ENCODE measurements around the gene RETREG1.
A peak's percentile ranks its signal among the peaks of the same experiment; 100 is the strongest.

The RETREG1 gene

GRCh38 chr5:16464231-16464630 is 152.6 kb downstream of the RETREG1 start:
- Histone ChIP-seq H3K9me3 (ENCODE audit: control insufficient read depth in 1 of 2, low read length in 2 of 2) (no peaks in the 10 kb centered on the region), H3K27me3 (ENCODE audit: control insufficient read depth in 1 of 2, insufficient read depth in 2 of 2, low read length in 2 of 2) (no peaks in the 10 kb centered on the region), H3K4me1 (ENCODE audit: control insufficient read depth in 1 of 2, insufficient read depth in 2 of 2, low read length in 2 of 2) (peaks cover 55 to 57% of the 10 kb centered on the region in 2 donors), H3K9ac (ENCODE audit: low read depth in 1 of 2, low read length in 2 of 2) (peak overlapping the region; percentile 84 to 94), H3K27ac (ENCODE audit: low read depth, low read length) (no peak overlapping the region), H3K4me3 (ENCODE audit: low read depth in 1 of 2, low read length in 2 of 2) (peak overlapping the region; percentile 100), H3K36me3 (ENCODE audit: control insufficient read depth in 1 of 2, insufficient read depth in 2 of 2, low read length in 2 of 2) (peaks cover 28 to 41% of the 10 kb centered on the region in 2 donors)

GRCh38 chr5:16461782-16462181 is 155.0 kb downstream of the RETREG1 start:
- Histone ChIP-seq H3K36me3 (ENCODE audit: control insufficient read depth in 1 of 2, insufficient read depth in 2 of 2, low read length in 2 of 2) (peaks cover 42 to 61% of the 10 kb centered on the region in 2 donors), H3K4me3 (ENCODE audit: low read depth in 1 of 2, low read length in 2 of 2) (no peak overlapping the region), H3K4me1 (ENCODE audit: control insufficient read depth in 1 of 2, insufficient read depth in 2 of 2, low read length in 2 of 2) (peaks cover 42 to 46% of the 10 kb centered on the region in 2 donors)

GRCh38 chr5:16461026-16461425 is 155.8 kb downstream of the RETREG1 start:
- Histone ChIP-seq H3K9ac (ENCODE audit: low read depth in 1 of 2, low read length in 2 of 2) (no peak overlapping the region), H3K9me3 (ENCODE audit: control insufficient read depth in 1 of 2, low read length in 2 of 2) (no peaks in the 10 kb centered on the region), H3K4me3 (ENCODE audit: low read depth in 1 of 2, low read length in 2 of 2) (no peak overlapping the region), H3K27ac (ENCODE audit: low read depth, low read length) (no peak overlapping the region), H3K4me1 (ENCODE audit: control insufficient read depth in 1 of 2, insufficient read depth in 2 of 2, low read length in 2 of 2) (peaks cover 40 to 42% of the 10 kb centered on the region in 2 donors), H3K27me3 (ENCODE audit: control insufficient read depth in 1 of 2, insufficient read depth in 2 of 2, low read length in 2 of 2) (no peaks in the 10 kb centered on the region), H3K36me3 (ENCODE audit: control insufficient read depth in 1 of 2, insufficient read depth in 2 of 2, low read length in 2 of 2) (peaks cover 47 to 64% of the 10 kb centered on the region in 2 donors)

More at GRCh38 chr5:16461782-16462181, 155.0 kb downstream of the RETREG1 start:
- Histone ChIP-seq H3K27me3 (ENCODE audit: control insufficient read depth in 1 of 2, insufficient read depth in 2 of 2, low read length in 2 of 2) (no peaks in the 10 kb centered on the region), H3K9me3 (ENCODE audit: control insufficient read depth in 1 of 2, low read length in 2 of 2) (no peaks in the 10 kb centered on the region), H3K27ac (ENCODE audit: low read depth, low read length) (no peak overlapping the region), H3K9ac (ENCODE audit: low read depth in 1 of 2, low read length in 2 of 2) (no peak overlapping the region)

- peaks cover 62 to 80% of the 10 kb centered on the region in 2 donors for H3K36me3 ChIP-seq (ENCODE audit: control insufficient read depth in 1 of 2, insufficient read depth in 2 of 2, low read length in 2 of 2)
These were observed 157.3 kb downstream of the RETREG1 start for GRCh38 chr5:16459451-16459850.

GRCh38 chr5:16457853-16458252 is 158.9 kb downstream of the RETREG1 start:
- no peaks in the 10 kb centered on the region for H3K9me3 ChIP-seq (ENCODE audit: control insufficient read depth in 1 of 2, low read length in 2 of 2)
- no peaks in the 10 kb centered on the region for H3K27me3 ChIP-seq (ENCODE audit: control insufficient read depth in 1 of 2, insufficient read depth in 2 of 2, low read length in 2 of 2)
- no peak overlapping the region for H3K27ac ChIP-seq (ENCODE audit: low read depth, low read length)
- no peak overlapping the region for H3K4me3 ChIP-seq (ENCODE audit: low read depth in 1 of 2, low read length in 2 of 2)
- no peak overlapping the region for H3K9ac ChIP-seq (ENCODE audit: low read depth in 1 of 2, low read length in 2 of 2)
- H3K36me3 ChIP-seq (ENCODE audit: control insufficient read depth in 1 of 2, insufficient read depth in 2 of 2, low read length in 2 of 2) = peaks cover 54 to 78% of the 10 kb centered on the region in 2 donors
- H3K4me1 ChIP-seq (ENCODE audit: control insufficient read depth in 1 of 2, insufficient read depth in 2 of 2, low read length in 2 of 2) = peaks cover 21 to 25% of the 10 kb centered on the region in 2 donors

More at GRCh38 chr5:16459451-16459850, 157.3 kb downstream of the RETREG1 start:
- H3K9me3 ChIP-seq (ENCODE audit: control insufficient read depth in 1 of 2, low read length in 2 of 2) = no peaks in the 10 kb centered on the region
- peaks cover 36 to 38% of the 10 kb centered on the region in 2 donors for H3K4me1 ChIP-seq (ENCODE audit: control insufficient read depth in 1 of 2, insufficient read depth in 2 of 2, low read length in 2 of 2)
- H3K9ac ChIP-seq (ENCODE audit: low read depth in 1 of 2, low read length in 2 of 2) = no peak overlapping the region
- no peaks in the 10 kb centered on the region for H3K27me3 ChIP-seq (ENCODE audit: control insufficient read depth in 1 of 2, insufficient read depth in 2 of 2, low read length in 2 of 2)
- H3K4me3 ChIP-seq (ENCODE audit: low read depth in 1 of 2, low read length in 2 of 2) = no peak overlapping the region
- no peak overlapping the region for H3K27ac ChIP-seq (ENCODE audit: low read depth, low read length)

- Histone ChIP-seq H3K36me3 (ENCODE audit: control insufficient read depth in 1 of 2, insufficient read depth in 2 of 2, low read length in 2 of 2) (peaks cover 54 to 78% of the 10 kb centered on the region in 2 donors), H3K27ac (ENCODE audit: low read depth, low read length) (no peak overlapping the region), H3K9me3 (ENCODE audit: control insufficient read depth in 1 of 2, low read length in 2 of 2) (no peaks in the 10 kb centered on the region), H3K9ac (ENCODE audit: low read depth in 1 of 2, low read length in 2 of 2) (no peak overlapping the region), H3K4me1 (ENCODE audit: control insufficient read depth in 1 of 2, insufficient read depth in 2 of 2, low read length in 2 of 2) (peaks cover 17 to 22% of the 10 kb centered on the region in 2 donors), H3K27me3 (ENCODE audit: control insufficient read depth in 1 of 2, insufficient read depth in 2 of 2, low read length in 2 of 2) (no peaks in the 10 kb centered on the region), H3K4me3 (ENCODE audit: low read depth in 1 of 2, low read length in 2 of 2) (no peak overlapping the region)
These were observed 159.3 kb downstream of the RETREG1 start for GRCh38 chr5:16457451-16457850.

GRCh38 chr5:16456103-16456832 is 160.5 kb downstream of the RETREG1 start:
- peaks cover 6 to 10% of the 10 kb centered on the region in 2 donors for H3K4me1 ChIP-seq (ENCODE audit: control insufficient read depth in 1 of 2, insufficient read depth in 2 of 2, low read length in 2 of 2)
- H3K4me3 ChIP-seq (ENCODE audit: low read depth in 1 of 2, low read length in 2 of 2) = peak overlapping the region in 1 of 2 donors; percentile 1
- H3K9ac ChIP-seq (ENCODE audit: low read depth in 1 of 2, low read length in 2 of 2) = no peak overlapping the region
- H3K27me3 ChIP-seq (ENCODE audit: control insufficient read depth in 1 of 2, insufficient read depth in 2 of 2, low read length in 2 of 2) = no peaks in the 10 kb centered on the region
- no peaks in the 10 kb centered on the region for H3K9me3 ChIP-seq (ENCODE audit: control insufficient read depth in 1 of 2, low read length in 2 of 2)
- H3K27ac ChIP-seq (ENCODE audit: low read depth, low read length) = no peak overlapping the region
- H3K36me3 ChIP-seq (ENCODE audit: control insufficient read depth in 1 of 2, insufficient read depth in 2 of 2, low read length in 2 of 2) = peaks cover 54 to 78% of the 10 kb centered on the region in 2 donors

GRCh38 chr5:16455668-16456067 is 161.1 kb downstream of the RETREG1 start:
- Histone ChIP-seq H3K27ac (ENCODE audit: low read depth, low read length) (no peak overlapping the region), H3K4me1 (ENCODE audit: control insufficient read depth in 1 of 2, insufficient read depth in 2 of 2, low read length in 2 of 2) (peaks cover 0 to 6% of the 10 kb centered on the region in 2 donors), H3K9me3 (ENCODE audit: control insufficient read depth in 1 of 2, low read length in 2 of 2) (no peaks in the 10 kb centered on the region), H3K27me3 (ENCODE audit: control insufficient read depth in 1 of 2, insufficient read depth in 2 of 2, low read length in 2 of 2) (no peaks in the 10 kb centered on the region), H3K36me3 (ENCODE audit: control insufficient read depth in 1 of 2, insufficient read depth in 2 of 2, low read length in 2 of 2) (peaks cover 55 to 78% of the 10 kb centered on the region in 2 donors), H3K9ac (ENCODE audit: low read depth in 1 of 2, low read length in 2 of 2) (no peak overlapping the region), H3K4me3 (ENCODE audit: low read depth in 1 of 2, low read length in 2 of 2) (peak overlapping the region in 1 of 2 donors; percentile 1)

- H3K4me1 ChIP-seq (ENCODE audit: control insufficient read depth in 1 of 2, insufficient read depth in 2 of 2, low read length in 2 of 2) = no peaks in the 10 kb centered on the region
- H3K27me3 ChIP-seq (ENCODE audit: control insufficient read depth in 1 of 2, insufficient read depth in 2 of 2, low read length in 2 of 2) = no peaks in the 10 kb centered on the region
- no peak overlapping the region for H3K4me3 ChIP-seq (ENCODE audit: low read depth in 1 of 2, low read length in 2 of 2)
- H3K9me3 ChIP-seq (ENCODE audit: control insufficient read depth in 1 of 2, low read length in 2 of 2) = no peaks in the 10 kb centered on the region
- H3K9ac ChIP-seq (ENCODE audit: low read depth in 1 of 2, low read length in 2 of 2) = no peak overlapping the region
- H3K36me3 ChIP-seq (ENCODE audit: control insufficient read depth in 1 of 2, insufficient read depth in 2 of 2, low read length in 2 of 2) = peaks cover 64 to 80% of the 10 kb centered on the region in 2 donors
- no peak overlapping the region for H3K27ac ChIP-seq (ENCODE audit: low read depth, low read length)
These were observed 162.1 kb downstream of the RETREG1 start for GRCh38 chr5:16454686-16455085.

GRCh38 chr5:16453609-16454008 is 163.2 kb downstream of the RETREG1 start:
- Histone ChIP-seq H3K27me3 (ENCODE audit: control insufficient read depth in 1 of 2, insufficient read depth in 2 of 2, low read length in 2 of 2) (no peaks in the 10 kb centered on the region), H3K9me3 (ENCODE audit: control insufficient read depth in 1 of 2, low read length in 2 of 2) (no peaks in the 10 kb centered on the region), H3K4me1 (ENCODE audit: control insufficient read depth in 1 of 2, insufficient read depth in 2 of 2, low read length in 2 of 2) (no peaks in the 10 kb centered on the region), H3K36me3 (ENCODE audit: control insufficient read depth in 1 of 2, insufficient read depth in 2 of 2, low read length in 2 of 2) (peaks cover 66 to 83% of the 10 kb centered on the region in 2 donors), H3K9ac (ENCODE audit: low read depth in 1 of 2, low read length in 2 of 2) (no peak overlapping the region), H3K4me3 (ENCODE audit: low read depth in 1 of 2, low read length in 2 of 2) (no peak overlapping the region), H3K27ac (ENCODE audit: low read depth, low read length) (no peak overlapping the region)

Measured in duodenal mucosa (tissue), 2 donors.